Neural cell (in vitro differentiated cells): ENCODE results near the gene PPFIA3. TPM values are rescaled to one million over a fixed set of nuclear protein-coding genes. Genes with fewer than 3 reads are reported as not detected.
"Not testable (repeated sequence)": the region's sequence is repeated elsewhere in the genome, so short reads cannot be mapped to it uniquely, and the experiment has no call there.

Experiments
- H2AFZ ChIP-seq: fragments of 200-600, 300-800 bp; sonication (generic), shearing (Covaris generic); 2 replicates; pipeline ENCODE4 v1.6.0; 2014; ENCODE audit warnings: low read depth, mild to moderate bottlenecking, antibody characterized with exemption, low read length, moderate library complexity
- H3F3A ChIP-seq: fragments of 200-600 bp; shearing (Covaris generic); 2 replicates; pipeline ENCODE4 v1.6.1; 2016; ENCODE audit warnings: mild to moderate bottlenecking, moderate library complexity, mixed read lengths, antibody characterized with exemption, low read length; ENCODE audit not compliant: insufficient read depth, poor library complexity, severe bottlenecking
- H3K27ac ChIP-seq: fragments of 200-600, 300-800 bp; sonication (generic), shearing (Covaris generic); 2 replicates; pipeline ENCODE4 v1.5.1; 2014; ENCODE audit warnings: mild to moderate bottlenecking, low read length, moderate library complexity
- H3K27me3 ChIP-seq: fragments of 300-800, 200-600 bp; sonication (generic), shearing (Covaris generic); 2 replicates; pipeline ENCODE4 v1.6.0; 2014; ENCODE audit warnings: mild to moderate bottlenecking, low read depth, low read length, moderate library complexity; ENCODE audit not compliant: insufficient read depth
- H3K36me3 ChIP-seq: fragments of 300-800, 200-600 bp; sonication (generic), shearing (Covaris generic); 2 replicates; pipeline ENCODE4 v1.5.1; 2014; ENCODE audit warnings: mild to moderate bottlenecking, antibody characterized with exemption, low read length, moderate library complexity; ENCODE audit not compliant: insufficient read depth
- H3K4me2 ChIP-seq: fragments of 300-800, 200-600 bp; sonication (generic), shearing (Covaris generic); 2 replicates; pipeline ENCODE4 v1.6.0; 2014; ENCODE audit warnings: mild to moderate bottlenecking, low read length
- H3K4me3 ChIP-seq: fragments of 300-800, 200-600 bp; sonication (generic), shearing (Covaris generic); 2 replicates; pipeline ENCODE4 v1.5.1; 2014; ENCODE audit warnings: mild to moderate bottlenecking, low read length, moderate library complexity
- H3K79me2 ChIP-seq: fragments of 200-600 bp; shearing (Covaris generic); replicated peaks from 2 replicates; pipeline ENCODE4 v1.6.0; 2014; ENCODE audit warnings: mild to moderate bottlenecking, low read length, moderate library complexity; ENCODE audit not compliant: insufficient read depth
- H3K9ac ChIP-seq: fragments of 300-800, 200-600 bp; sonication (generic), shearing (Covaris generic); 2 replicates; pipeline ENCODE4 v1.6.1; 2016; ENCODE audit warnings: mild to moderate bottlenecking, low read length, mixed read lengths
- H3K9me2 ChIP-seq: fragments of 200-600 bp; shearing (Covaris generic); 2 replicates; pipeline ENCODE4 v1.6.1; 2016; ENCODE audit warnings: mild to moderate bottlenecking, low read length, mixed read lengths; ENCODE audit not compliant: insufficient read depth
- H3K9me3 ChIP-seq: fragments of 200-600, 300-800 bp; sonication (generic), shearing (Covaris generic); 2 replicates; pipeline ENCODE4 v1.6.1; 2016; ENCODE audit warnings: mild to moderate bottlenecking, mixed run types, low read length, moderate library complexity, mixed read lengths
- H4K20me1 ChIP-seq: fragments of 200-600 bp; shearing (Covaris generic); 2 replicates; pipeline ENCODE4 v1.6.1; 2016; ENCODE audit warnings: mild to moderate bottlenecking, mixed run types; ENCODE audit not compliant: insufficient read depth
- CTCF ChIP-seq: fragments of 450-650 bp; IDR thresholded peaks from 2 replicates; pipeline ENCODE4 v1.5.1; 2014; ENCODE audit warnings: antibody characterized with exemption, mild to moderate bottlenecking, moderate library complexity; ENCODE audit not compliant: poor library complexity, severe bottlenecking
- EP300 ChIP-seq: fragments of 450-650 bp; conservative IDR thresholded peaks from 2 replicates; pipeline ENCODE4 v1.6.1; 2014; ENCODE audit warnings: antibody characterized with exemption, mild to moderate bottlenecking, moderate library complexity; ENCODE audit not compliant: poor library complexity, severe bottlenecking
- EZH2 ChIP-seq: fragments of 200-600, 300-800 bp; shearing (Covaris generic), sonication (generic); IDR thresholded peaks from 2 replicates; pipeline ENCODE4 v1.6.1; 2014; ENCODE audit warnings: antibody characterized with exemption, low read length, borderline replicate concordance, mild to moderate bottlenecking; ENCODE audit not compliant: insufficient read depth, poor library complexity, severe bottlenecking
- POLR2AphosphoS5 ChIP-seq: IDR thresholded peaks from 2 replicates; pipeline ENCODE4 v1.6.1; 2012
- RAD21 ChIP-seq: fragments of 450-650 bp; conservative IDR thresholded peaks from 2 replicates; pipeline ENCODE4 v1.6.1; 2014; ENCODE audit warnings: antibody characterized with exemption, mild to moderate bottlenecking, moderate library complexity
- REST ChIP-seq: IDR thresholded peaks from 2 replicates; pipeline ENCODE4 v1.6.1; 2012; ENCODE audit warnings: borderline replicate concordance
- SMC3 ChIP-seq: fragments of 450-650 bp; conservative IDR thresholded peaks from 2 replicates; pipeline ENCODE4 v1.6.1; 2014; ENCODE audit warnings: antibody characterized with exemption, mild to moderate bottlenecking, moderate library complexity; ENCODE audit not compliant: poor library complexity
- polyA plus RNA-seq: library from polyadenylated mRNA; depleted of rRNA; stranded (reverse); fragments of >200 nt; gene quantifications from 2 replicates; pipeline ENCODE4 v1.2.3, GENCODE V29; 2014

The PPFIA3 gene
- polyA plus RNA-seq, 1 donor from 2014 or later: 80.7 TPM

- H3K27me3 ChIP-seq: no peaks in the 10 kb centered on the region
- H3K36me3 ChIP-seq: no peaks in the 10 kb centered on the region
- no peaks in the 10 kb centered on the region for H3K9me2 ChIP-seq
- no peak overlapping the region for H3K4me3 ChIP-seq
- H3K79me2 ChIP-seq: no peaks in the 10 kb centered on the region
- no peak overlapping the region for H3K9ac ChIP-seq
- no peak for TF ChIP-seq RAD21
- TF ChIP-seq EP300: no peak
- TF ChIP-seq POLR2AphosphoS5: no peak
- TF ChIP-seq SMC3: no peak
- TF ChIP-seq REST: no peak
- H3F3A ChIP-seq: no peaks in the 10 kb centered on the region
- no peak overlapping the region for H3K27ac ChIP-seq
- H3K9me3 ChIP-seq: no peaks in the 10 kb centered on the region
- H4K20me1 ChIP-seq: no peaks in the 10 kb centered on the region
- H3K4me2 ChIP-seq: no peak overlapping the region
- H2AFZ ChIP-seq: no peak overlapping the region
Measured at GRCh38 chr19:49173198-49173597, 53.9 kb downstream of the PPFIA3 start.

GRCh38 chr19:49180659-49181058 lies 61.3 kb downstream of the PPFIA3 start:
- Histone ChIP-seq H3K36me3 (peaks cover 5% of the 10 kb centered on the region), H3K79me2 (no peaks in the 10 kb centered on the region), H3K27ac (no peak overlapping the region), H3K27me3 (no peaks in the 10 kb centered on the region), H3K4me2 (no peak overlapping the region), H4K20me1 (no peaks in the 10 kb centered on the region), H2AFZ (no peak overlapping the region), H3K9ac (no peak overlapping the region), H3K9me3 (no peaks in the 10 kb centered on the region), H3K9me2 (no peaks in the 10 kb centered on the region), H3K4me3 (no peak overlapping the region), H3F3A (no peaks in the 10 kb centered on the region)
- TF ChIP-seq CTCF (no peak), EP300 (no peak), EZH2 (no peak)

GRCh38 chr19:49182010-49182847 lies 62.9 kb downstream of the PPFIA3 start:
- not testable (repeated sequence) for H3F3A ChIP-seq, H3K9ac ChIP-seq, H3K27me3 ChIP-seq, H3K9me3 ChIP-seq, H4K20me1 ChIP-seq, H3K9me2 ChIP-seq, H3K27ac ChIP-seq, H2AFZ ChIP-seq, H3K4me2 ChIP-seq, H3K4me3 ChIP-seq, H3K36me3 ChIP-seq, H3K79me2 ChIP-seq
